Prostate gland (tissue), 2 donors: ENCODE results near the gene NAPB.

ENCODE experiments used
- CTCF ChIP-seq, 4 experiments: fragments of 200-600 bp in 2 of 4; fragments of 450-650 bp in 2 of 4; sonication (generic) in 2 of 4; IDR thresholded peaks; 1 replicate in 3 of 4; 2 replicates in 1 of 4; pipeline ENCODE4 v1.5.1; 2016 to 2019; ENCODE audit warnings: antibody characterized with exemption in 4 of 4, mild to moderate bottlenecking in 2 of 4, moderate library complexity in 2 of 4
- POLR2A ChIP-seq: fragments of 450-650 bp; IDR thresholded peaks from one replicate; pipeline ENCODE4 v1.6.1; 2016; ENCODE audit warnings: antibody characterized with exemption, mild to moderate bottlenecking
- POLR2AphosphoS5 ChIP-seq: sonication (generic); formaldehyde crosslinking; IDR thresholded peaks from one replicate; pipeline ENCODE4 v1.6.1; 2017; ENCODE audit warnings: antibody characterized with exemption

DNA sequence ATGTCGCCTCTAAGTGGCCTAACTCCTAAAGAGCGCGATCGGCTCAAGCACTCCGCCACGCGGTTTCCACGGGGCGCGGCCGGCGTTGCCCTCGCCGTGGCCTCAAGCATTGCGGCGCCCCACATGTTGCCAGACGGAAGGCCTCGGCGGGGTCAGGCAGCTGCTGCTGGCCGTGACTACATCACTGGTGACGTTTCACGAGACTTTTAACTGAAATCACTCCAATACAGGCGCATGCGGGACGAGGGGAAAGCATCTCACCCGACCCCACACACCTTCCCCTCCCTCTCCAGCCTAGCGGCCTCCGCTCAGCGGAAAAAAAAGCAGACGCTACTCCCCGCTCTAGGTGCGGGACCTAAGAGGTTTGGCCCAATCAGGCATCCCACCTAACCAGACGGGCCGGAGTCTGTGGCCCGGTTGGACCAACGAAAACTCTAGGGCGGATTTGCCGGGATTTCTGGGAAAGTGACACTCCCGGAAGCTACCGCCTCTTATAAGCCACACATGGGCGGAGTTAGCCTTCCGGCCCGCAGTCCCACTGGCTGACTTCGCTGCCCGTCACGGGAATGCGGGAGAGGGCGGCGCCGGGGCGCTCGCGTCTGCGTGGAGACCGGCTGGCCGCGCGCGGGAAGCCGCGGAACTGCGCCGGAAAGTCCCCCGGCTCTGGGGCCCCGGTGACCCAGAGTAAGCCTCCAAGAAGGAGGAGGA lies 70.9 kb downstream of the NAPB start, which contains the start of gene NXT1:
- TF ChIP-seq POLR2AphosphoS5 (peak; percentile 98), CTCF (IDR thresholded peaks at IDR 0.05) (peak in 2 of 4 experiments; percentile 10 to 14), POLR2A (peak; percentile 82)
